SK-N-MC (cell line): ENCODE data around the gene CARS1.

Experiments used
- EZH2 ChIP-seq: fragments of 200-600 bp; sonication (generic); IDR thresholded peaks from one replicate; pipeline ENCODE4 v1.6.1; 2017; ENCODE audit warnings: antibody characterized with exemption
- POLR2AphosphoS5 ChIP-seq: IDR thresholded peaks from 2 replicates; pipeline ENCODE4 v1.6.1; 2012; ENCODE audit warnings: mild to moderate bottlenecking, low read depth, low read length, borderline replicate concordance

DNA sequence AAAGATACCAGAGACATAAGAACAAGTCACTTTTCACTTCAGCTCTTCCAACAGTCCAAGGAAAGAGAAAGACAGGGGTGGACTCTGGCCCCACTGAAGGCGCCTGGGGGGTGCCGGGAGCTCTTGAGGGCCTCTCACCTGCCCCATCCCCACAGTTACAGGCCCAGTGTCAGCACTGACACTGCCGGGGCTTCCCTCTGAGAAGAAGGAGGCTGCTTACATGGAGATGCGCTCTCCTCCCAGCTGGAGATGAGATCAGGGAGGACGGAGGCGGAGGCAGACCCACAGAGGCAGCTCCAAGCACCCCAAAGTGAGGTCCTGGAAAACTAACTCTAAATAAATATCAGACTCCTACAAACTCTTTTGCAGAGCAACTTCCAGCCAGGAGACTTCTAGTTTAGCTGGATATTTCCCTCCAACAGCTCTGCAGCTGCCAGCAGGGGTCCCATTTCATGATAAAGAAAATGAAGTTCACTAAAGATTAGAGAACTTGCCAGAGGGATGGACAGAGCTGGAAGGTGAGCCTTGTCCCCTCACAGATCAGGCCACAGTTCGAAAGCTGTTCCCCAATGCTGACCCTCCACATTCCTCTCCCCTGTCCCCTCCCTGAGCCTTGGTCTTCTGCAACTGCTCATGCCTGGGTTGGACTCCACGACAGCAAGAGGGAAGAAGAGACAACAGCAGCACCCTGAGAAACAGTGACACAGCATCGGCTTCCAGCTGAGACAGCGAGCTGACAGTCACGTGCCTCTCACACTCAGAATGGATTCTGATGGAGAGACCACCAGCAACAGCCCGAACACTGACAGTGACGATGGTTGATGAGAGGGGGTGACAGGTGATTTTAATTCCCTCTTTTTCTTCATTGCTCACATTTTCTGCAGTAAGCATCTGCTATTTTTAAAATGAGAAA, 5.8 kb downstream of the CARS1 start:
- TF ChIP-seq POLR2AphosphoS5, result no peak; the same call in 1 of the 2 replicates
- TF ChIP-seq EZH2, result no peak
